ENCODE results near the gene CCDC13.

DNA sequence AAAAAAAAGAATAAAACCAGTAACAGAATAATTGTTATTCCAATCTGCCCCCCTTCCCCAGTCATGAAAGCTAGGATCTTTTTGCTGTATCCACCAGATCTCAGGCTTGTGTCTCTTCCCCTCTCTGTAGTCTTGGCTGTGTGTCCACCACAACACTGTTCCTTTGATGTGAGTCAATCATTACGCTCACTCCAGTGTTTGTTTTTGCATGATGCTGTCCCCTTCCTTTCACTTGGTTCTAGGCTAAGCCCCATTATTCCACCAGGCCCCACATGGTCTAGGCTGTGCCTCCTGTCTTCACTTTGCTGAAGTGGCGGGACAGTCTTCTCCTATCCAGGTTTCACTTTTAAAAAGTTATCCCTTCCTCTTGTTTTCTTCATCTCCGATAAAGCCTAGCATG is 49.8 kb upstream of the CCDC13 start:
- TF ChIP-seq, protein P1, sequence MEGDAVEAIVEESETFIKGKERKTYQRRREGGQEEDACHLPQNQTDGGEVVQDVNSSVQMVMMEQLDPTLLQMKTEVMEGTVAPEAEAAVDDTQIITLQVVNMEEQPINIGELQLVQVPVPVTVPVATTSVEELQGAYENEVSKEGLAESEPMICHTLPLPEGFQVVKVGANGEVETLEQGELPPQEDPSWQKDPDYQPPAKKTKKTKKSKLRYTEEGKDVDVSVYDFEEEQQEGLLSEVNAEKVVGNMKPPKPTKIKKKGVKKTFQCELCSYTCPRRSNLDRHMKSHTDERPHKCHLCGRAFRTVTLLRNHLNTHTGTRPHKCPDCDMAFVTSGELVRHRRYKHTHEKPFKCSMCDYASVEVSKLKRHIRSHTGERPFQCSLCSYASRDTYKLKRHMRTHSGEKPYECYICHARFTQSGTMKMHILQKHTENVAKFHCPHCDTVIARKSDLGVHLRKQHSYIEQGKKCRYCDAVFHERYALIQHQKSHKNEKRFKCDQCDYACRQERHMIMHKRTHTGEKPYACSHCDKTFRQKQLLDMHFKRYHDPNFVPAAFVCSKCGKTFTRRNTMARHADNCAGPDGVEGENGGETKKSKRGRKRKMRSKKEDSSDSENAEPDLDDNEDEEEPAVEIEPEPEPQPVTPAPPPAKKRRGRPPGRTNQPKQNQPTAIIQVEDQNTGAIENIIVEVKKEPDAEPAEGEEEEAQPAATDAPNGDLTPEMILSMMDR (IDR thresholded peaks at IDR 0.05) = no peak
- TF ChIP-seq SIN3A (IDR thresholded peaks at IDR 0.05; ENCODE audit: borderline replicate concordance, insufficient read depth, low read depth, low read length) (no peak), POLR2AphosphoS5 (IDR thresholded peaks at IDR 0.05; ENCODE audit: low read depth, low read length) (no peak)
